Measurements from ENCODE around the gene MTUS2. TPM values are rescaled to one million over a fixed set of nuclear protein-coding genes. Genes with fewer than 3 reads are reported as not detected.
"Not testable (repeated sequence)": the region's sequence is repeated elsewhere in the genome, so short reads cannot be mapped to it uniquely, and the experiment has no call there.

The MTUS2 gene
- total RNA-seq, 5 donors from 2014 or later (not counting 1 experiment from before 2014, with no cell fraction given), result 0.05 to 0.28 (median 0.12) TPM

DNA sequence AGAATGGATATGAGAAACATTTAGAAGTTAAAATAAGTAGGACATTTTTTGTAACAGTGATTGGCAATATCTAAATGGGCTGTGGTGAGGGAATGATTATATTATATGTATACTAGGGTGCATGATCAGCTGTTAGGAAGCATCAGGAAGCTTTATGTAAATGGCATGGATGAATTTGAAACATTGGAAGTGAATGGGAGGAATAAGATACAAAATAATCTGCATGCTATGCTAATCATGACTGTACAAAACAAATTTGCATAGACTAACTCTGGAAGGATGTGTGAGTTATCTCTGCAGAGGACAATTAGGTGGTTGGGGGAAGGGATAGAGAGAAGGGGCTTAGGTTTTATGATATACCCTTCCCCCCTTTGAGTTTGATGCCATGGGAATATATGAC lies 156.5 kb downstream of the MTUS2 start:
- POLR2A ChIA-PET, result no interaction called here
- CTCF ChIA-PET, result no interaction called here
- H3K27me3 Mint-ChIP-seq, result peaks cover 2 to 15% of the 10 kb centered on the region in 2 donors

DNA sequence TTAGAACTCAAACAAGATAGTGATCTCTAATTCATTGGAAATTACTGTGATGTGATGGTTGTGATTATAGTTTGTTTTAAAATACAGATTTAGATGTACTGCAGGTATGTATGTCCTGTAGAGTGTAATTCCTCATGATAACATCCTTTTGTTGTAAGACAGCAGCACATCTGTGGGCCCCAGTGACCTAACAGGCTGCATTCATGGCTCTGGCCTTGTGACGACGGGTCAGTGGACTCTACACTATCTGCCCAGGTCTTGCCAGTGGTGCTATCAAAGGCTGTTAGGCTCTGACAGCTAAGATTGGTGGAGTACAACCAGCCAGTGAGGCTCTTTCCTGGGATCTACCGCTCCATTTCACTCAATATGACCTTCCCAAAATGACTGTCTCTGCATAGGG lies 158.4 kb downstream of the MTUS2 start:
- 63% methylated on average over 3 of the region's 3 CpGs for WGBS (ENCODE audit: insufficient coverage)
- Mint-ChIP-seq H3K27me3 (peaks cover 2 to 15% of the 10 kb centered on the region in 2 donors), H3K27ac (no peak overlapping the region), H3K4me1 (no peaks in the 10 kb centered on the region), H3K36me3 (no peaks in the 10 kb centered on the region), H3K4me3 (no peak overlapping the region), H3K9me3 (peaks cover 0 to 7% (median 0%) of the 10 kb centered on the region in 3 donors)
- POLR2A ChIA-PET, result no interaction called here
- Histone ChIP-seq H3K36me3 (ENCODE audit: control insufficient read depth in 2 of 2, extremely low read depth in 1 of 2, insufficient read depth in 1 of 2, low read length in 1 of 2) (no peaks in the 10 kb centered on the region), H3K9me3 (no peaks in the 10 kb centered on the region), H3K27ac (ENCODE audit: low read length) (no peak overlapping the region), H3K27me3 (replicated peaks in 1 of 2; ENCODE audit: control insufficient read depth in 2 of 2, extremely low read depth in 1 of 2, insufficient read depth in 2 of 2, low read length in 1 of 2) (no peaks in the 10 kb centered on the region), H3K4me1 (ENCODE audit: control insufficient read depth in 1 of 2, extremely low read depth in 1 of 2, insufficient read depth in 2 of 2, low read length in 2 of 2) (no peaks in the 10 kb centered on the region), H3K4me3 (ENCODE audit: control insufficient read depth in 1 of 2, extremely low read depth in 1 of 2, low read length in 1 of 2) (no peak overlapping the region)
- ATAC-seq (replicated peaks in 1 of 4) (no peak), DNase-seq (no peak)
- CTCF ChIA-PET, result no interaction called here

More for the DNA sequence above, 156.5 kb downstream of the MTUS2 start:
- no peaks in the 10 kb centered on the region for H3K36me3 ChIP-seq (ENCODE audit: control insufficient read depth in 2 of 2, extremely low read depth in 1 of 2, insufficient read depth in 1 of 2, low read length in 1 of 2)
- Mint-ChIP-seq H3K4me3 (no peak overlapping the region), H3K9me3 (peaks cover 0 to 7% (median 0%) of the 10 kb centered on the region in 3 donors), H3K27ac (no peak overlapping the region), H3K4me1 (no peaks in the 10 kb centered on the region), H3K36me3 (no peaks in the 10 kb centered on the region)
- no peak overlapping the region for H3K4me3 ChIP-seq (ENCODE audit: control insufficient read depth in 1 of 2, extremely low read depth in 1 of 2, low read length in 1 of 2)
- DNase-seq (no peak), ATAC-seq (replicated peaks in 1 of 4) (no peak)
- no peaks in the 10 kb centered on the region for H3K9me3 ChIP-seq
- no peak overlapping the region for H3K27ac ChIP-seq (ENCODE audit: low read length)
- H3K4me1 ChIP-seq (ENCODE audit: control insufficient read depth in 1 of 2, extremely low read depth in 1 of 2, insufficient read depth in 2 of 2, low read length in 2 of 2), result no peaks in the 10 kb centered on the region
- no peaks in the 10 kb centered on the region for H3K27me3 ChIP-seq (replicated peaks in 1 of 2; ENCODE audit: control insufficient read depth in 2 of 2, extremely low read depth in 1 of 2, insufficient read depth in 2 of 2, low read length in 1 of 2)

- no peak for ATAC-seq (replicated peaks in 1 of 4)
Measured at GRCh38 chr13:28981530-28981929, 161.4 kb downstream of the MTUS2 start.

DNA sequence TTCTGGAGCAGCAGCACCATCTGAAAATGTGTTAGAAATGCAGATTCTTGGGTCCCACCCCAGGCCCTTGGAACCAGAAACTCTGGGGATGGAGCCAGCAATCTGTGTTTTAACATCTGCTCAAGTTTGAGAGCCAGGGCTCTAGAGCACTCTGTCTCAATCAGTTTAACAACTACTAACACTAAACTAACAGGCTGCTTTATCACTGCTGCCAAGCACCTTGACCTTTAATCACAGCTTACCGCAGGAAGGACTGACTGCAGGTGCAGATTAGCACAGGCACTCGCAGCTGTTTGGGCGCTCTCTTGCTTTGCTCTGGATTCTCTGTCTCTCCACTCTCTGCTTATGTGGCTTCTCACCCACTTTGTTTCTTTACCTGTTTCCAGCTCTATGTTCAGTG lies 163.5 kb downstream of the MTUS2 start:
- no peaks in the 10 kb centered on the region for H3K4me1 Mint-ChIP-seq
- H3K27ac Mint-ChIP-seq, result no peak overlapping the region
- Histone ChIP-seq H3K4me1 (ENCODE audit: control insufficient read depth in 1 of 2, extremely low read depth in 1 of 2, insufficient read depth in 2 of 2, low read length in 2 of 2) (no peaks in the 10 kb centered on the region), H3K4me3 (ENCODE audit: control insufficient read depth in 1 of 2, extremely low read depth in 1 of 2, low read length in 1 of 2) (no peak overlapping the region), H3K36me3 (ENCODE audit: control insufficient read depth in 2 of 2, extremely low read depth in 1 of 2, insufficient read depth in 1 of 2, low read length in 1 of 2) (no peaks in the 10 kb centered on the region), H3K27ac (ENCODE audit: low read length) (no peak overlapping the region), H3K27me3 (replicated peaks in 1 of 2; ENCODE audit: control insufficient read depth in 2 of 2, extremely low read depth in 1 of 2, insufficient read depth in 2 of 2, low read length in 1 of 2) (no peaks in the 10 kb centered on the region), H3K9me3 (no peaks in the 10 kb centered on the region)
- H3K27me3 Mint-ChIP-seq, result peaks cover 0 to 7% of the 10 kb centered on the region in 2 donors
- no peaks in the 10 kb centered on the region for H3K36me3 Mint-ChIP-seq
- H3K4me3 Mint-ChIP-seq, result no peak overlapping the region
- ChIA-PET CTCF (no interaction called here), POLR2A (no interaction called here)
- H3K9me3 Mint-ChIP-seq, result no peaks in the 10 kb centered on the region
- ATAC-seq (replicated peaks in 1 of 4) (no peak), DNase-seq (no peak)
- 77% methylated on average over 3 of the region's 3 CpGs for WGBS (ENCODE audit: insufficient coverage)

More at GRCh38 chr13:28981530-28981929, 161.4 kb downstream of the MTUS2 start:
- DNase-seq, result no peak
- WGBS (ENCODE audit: insufficient coverage), result 93% methylated on average over 6 of the region's 9 CpGs
- Mint-ChIP-seq H3K27ac (no peak overlapping the region), H3K4me3 (no peak overlapping the region), H3K36me3 (no peaks in the 10 kb centered on the region), H3K27me3 (peaks cover 0 to 7% of the 10 kb centered on the region in 2 donors), H3K4me1 (no peaks in the 10 kb centered on the region), H3K9me3 (peaks cover 0 to 2% (median 0%) of the 10 kb centered on the region in 3 donors)
- H3K27ac ChIP-seq (ENCODE audit: low read length), result no peak overlapping the region
- H3K9me3 ChIP-seq, result no peaks in the 10 kb centered on the region
- H3K4me3 ChIP-seq (ENCODE audit: control insufficient read depth in 1 of 2, extremely low read depth in 1 of 2, low read length in 1 of 2), result no peak overlapping the region
- no peaks in the 10 kb centered on the region for H3K4me1 ChIP-seq (ENCODE audit: control insufficient read depth in 1 of 2, extremely low read depth in 1 of 2, insufficient read depth in 2 of 2, low read length in 2 of 2)
- H3K27me3 ChIP-seq (replicated peaks in 1 of 2; ENCODE audit: control insufficient read depth in 2 of 2, extremely low read depth in 1 of 2, insufficient read depth in 2 of 2, low read length in 1 of 2), result no peaks in the 10 kb centered on the region
- no peaks in the 10 kb centered on the region for H3K36me3 ChIP-seq (ENCODE audit: control insufficient read depth in 2 of 2, extremely low read depth in 1 of 2, insufficient read depth in 1 of 2, low read length in 1 of 2)
- CTCF ChIA-PET, result no interaction called here
- POLR2A ChIA-PET, result no interaction called here

GRCh38 chr13:28984326-28984725 lies 164.2 kb downstream of the MTUS2 start:
- H3K27me3 ChIP-seq (replicated peaks in 1 of 2; ENCODE audit: control insufficient read depth in 2 of 2, extremely low read depth in 1 of 2, insufficient read depth in 2 of 2, low read length in 1 of 2), result no peaks in the 10 kb centered on the region
- POLR2A ChIA-PET, result no interaction called here
- DNase-seq (no peak), ATAC-seq (replicated peaks in 1 of 4) (no peak)
- Mint-ChIP-seq H3K4me3 (no peak overlapping the region), H3K9me3 (peaks cover 0 to 4% (median 2%) of the 10 kb centered on the region in 3 donors), H3K36me3 (no peaks in the 10 kb centered on the region), H3K27ac (no peak overlapping the region), H3K27me3 (peaks cover 0 to 7% of the 10 kb centered on the region in 2 donors), H3K4me1 (no peaks in the 10 kb centered on the region)
- no peak overlapping the region for H3K4me3 ChIP-seq (ENCODE audit: control insufficient read depth in 1 of 2, extremely low read depth in 1 of 2, low read length in 1 of 2)
- no peaks in the 10 kb centered on the region for H3K4me1 ChIP-seq (ENCODE audit: control insufficient read depth in 1 of 2, extremely low read depth in 1 of 2, insufficient read depth in 2 of 2, low read length in 2 of 2)
- CTCF ChIA-PET, result no interaction called here
- H3K27ac ChIP-seq (ENCODE audit: low read length), result no peak overlapping the region
- no CpG with 5 or more reads among the region's 8 CpGs for WGBS (ENCODE audit: insufficient coverage)
- no peaks in the 10 kb centered on the region for H3K36me3 ChIP-seq (ENCODE audit: control insufficient read depth in 2 of 2, extremely low read depth in 1 of 2, insufficient read depth in 1 of 2, low read length in 1 of 2)
- no peaks in the 10 kb centered on the region for H3K9me3 ChIP-seq

DNA sequence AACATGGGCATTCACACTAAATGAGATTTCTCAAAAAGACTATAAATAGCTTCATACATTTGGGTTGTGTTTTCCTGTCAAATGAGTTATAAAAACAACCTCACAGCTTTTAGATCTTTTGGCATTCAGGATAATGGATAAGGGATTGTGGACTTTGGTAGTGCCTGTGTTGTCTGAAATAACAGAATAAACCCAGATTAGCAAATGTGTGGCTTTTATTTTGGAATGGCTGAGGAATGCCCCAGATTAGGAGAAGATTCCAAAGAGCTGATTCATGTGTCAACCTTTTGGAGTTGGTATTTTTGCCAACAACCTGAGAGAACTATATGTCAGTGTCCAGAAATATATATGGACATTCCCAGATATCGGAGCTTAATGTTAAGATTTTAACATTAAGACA lies 164.7 kb downstream of the MTUS2 start:
- Histone ChIP-seq H3K4me3 (ENCODE audit: control insufficient read depth in 1 of 2, extremely low read depth in 1 of 2, low read length in 1 of 2) (no peak overlapping the region), H3K27me3 (replicated peaks in 1 of 2; ENCODE audit: control insufficient read depth in 2 of 2, extremely low read depth in 1 of 2, insufficient read depth in 2 of 2, low read length in 1 of 2) (no peaks in the 10 kb centered on the region), H3K9me3 (no peaks in the 10 kb centered on the region), H3K27ac (ENCODE audit: low read length) (no peak overlapping the region), H3K4me1 (ENCODE audit: control insufficient read depth in 1 of 2, extremely low read depth in 1 of 2, insufficient read depth in 2 of 2, low read length in 2 of 2) (no peaks in the 10 kb centered on the region), H3K36me3 (ENCODE audit: control insufficient read depth in 2 of 2, extremely low read depth in 1 of 2, insufficient read depth in 1 of 2, low read length in 1 of 2) (no peaks in the 10 kb centered on the region)
- no peaks in the 10 kb centered on the region for H3K4me1 Mint-ChIP-seq
- no peak overlapping the region for H3K27ac Mint-ChIP-seq
- H3K36me3 Mint-ChIP-seq, result no peaks in the 10 kb centered on the region
- peaks cover 0 to 7% (median 4%) of the 10 kb centered on the region in 3 donors for H3K9me3 Mint-ChIP-seq
- no peak overlapping the region for H3K4me3 Mint-ChIP-seq
- ChIA-PET POLR2A (no interaction called here), CTCF (no interaction called here)
- H3K27me3 Mint-ChIP-seq, result peaks cover 0 to 7% of the 10 kb centered on the region in 2 donors
- ATAC-seq (replicated peaks in 1 of 4) (no peak), DNase-seq (no peak)
- no CpG with 5 or more reads among the region's 1 CpG for WGBS (ENCODE audit: insufficient coverage)

GRCh38 chr13:28990378-28990777 lies 170.2 kb downstream of the MTUS2 start:
- CTCF ChIA-PET, result interaction anchor here in 1 of 2 donors (0.5 kb wide), 1 partner anchor 218 kb away, joined by 3 read pairs; no protein-coding TSS in a partner anchor
- 80% methylated on average over 1 of the region's 3 CpGs for WGBS (ENCODE audit: insufficient coverage)
- POLR2A ChIA-PET; ATAC-seq (replicated peaks in 1 of 4); H3K9me3 ChIP-seq; H3K4me1 ChIP-seq (ENCODE audit: control insufficient read depth in 1 of 2, extremely low read depth in 1 of 2, insufficient read depth in 2 of 2, low read length in 2 of 2); DNase-seq; H3K27me3 ChIP-seq (replicated peaks in 1 of 2; ENCODE audit: control insufficient read depth in 2 of 2, extremely low read depth in 1 of 2, insufficient read depth in 2 of 2, low read length in 1 of 2); H3K36me3 ChIP-seq (ENCODE audit: control insufficient read depth in 2 of 2, extremely low read depth in 1 of 2, insufficient read depth in 1 of 2, low read length in 1 of 2); H3K4me3 ChIP-seq (ENCODE audit: control insufficient read depth in 1 of 2, extremely low read depth in 1 of 2, low read length in 1 of 2); H3K36me3 Mint-ChIP-seq; H3K4me1 Mint-ChIP-seq; H3K27ac Mint-ChIP-seq; H3K4me3 Mint-ChIP-seq; H3K27ac ChIP-seq (ENCODE audit: low read length); H3K27me3 Mint-ChIP-seq: not testable (repeated sequence)
- H3K9me3 Mint-ChIP-seq, result peaks cover 0 to 19% (median 9%) of the 10 kb centered on the region in 3 donors

All from T-cell (primary cell).